ENCODE measurements around the gene WFDC13.

DNA sequence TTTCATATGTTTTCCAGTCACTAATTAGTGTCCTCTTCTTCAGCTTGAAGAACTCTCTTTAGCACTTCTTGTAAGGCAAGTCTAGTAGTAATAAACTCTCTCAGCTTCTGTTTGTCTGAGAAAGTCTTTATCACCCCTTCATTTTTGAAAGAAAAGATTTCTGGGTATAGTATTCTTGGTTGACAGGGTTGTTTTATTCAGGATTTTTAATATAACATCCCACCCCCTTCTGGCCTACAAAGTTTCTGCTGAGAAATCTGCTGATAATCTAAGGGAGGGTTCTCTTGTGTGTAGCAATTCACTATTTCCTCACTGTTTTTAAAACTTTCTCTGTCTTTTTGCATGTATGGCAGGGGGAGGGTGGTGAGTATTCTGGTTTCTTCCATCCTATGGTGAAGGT is 22.2 kb upstream of the WFDC13 start:
- no peak for TF ChIP-seq EZH2 (IDR thresholded peaks at IDR 0.05; ENCODE audit: borderline replicate concordance, insufficient read depth, low read depth, low read length, poor library complexity, severe bottlenecking)
- TF ChIP-seq, protein P1, sequence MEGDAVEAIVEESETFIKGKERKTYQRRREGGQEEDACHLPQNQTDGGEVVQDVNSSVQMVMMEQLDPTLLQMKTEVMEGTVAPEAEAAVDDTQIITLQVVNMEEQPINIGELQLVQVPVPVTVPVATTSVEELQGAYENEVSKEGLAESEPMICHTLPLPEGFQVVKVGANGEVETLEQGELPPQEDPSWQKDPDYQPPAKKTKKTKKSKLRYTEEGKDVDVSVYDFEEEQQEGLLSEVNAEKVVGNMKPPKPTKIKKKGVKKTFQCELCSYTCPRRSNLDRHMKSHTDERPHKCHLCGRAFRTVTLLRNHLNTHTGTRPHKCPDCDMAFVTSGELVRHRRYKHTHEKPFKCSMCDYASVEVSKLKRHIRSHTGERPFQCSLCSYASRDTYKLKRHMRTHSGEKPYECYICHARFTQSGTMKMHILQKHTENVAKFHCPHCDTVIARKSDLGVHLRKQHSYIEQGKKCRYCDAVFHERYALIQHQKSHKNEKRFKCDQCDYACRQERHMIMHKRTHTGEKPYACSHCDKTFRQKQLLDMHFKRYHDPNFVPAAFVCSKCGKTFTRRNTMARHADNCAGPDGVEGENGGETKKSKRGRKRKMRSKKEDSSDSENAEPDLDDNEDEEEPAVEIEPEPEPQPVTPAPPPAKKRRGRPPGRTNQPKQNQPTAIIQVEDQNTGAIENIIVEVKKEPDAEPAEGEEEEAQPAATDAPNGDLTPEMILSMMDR (IDR thresholded peaks at IDR 0.05) = no peak

Measured in B cell (primary cell).